Measurements from ENCODE around the gene EXOC3. TPM values are rescaled to one million over a fixed set of nuclear protein-coding genes. Genes with fewer than 3 reads are reported as not detected.

Gene EXOC3
- total and polyA plus RNA-seq, 2 of the 8 experiments (the other 6 are each of a cell fraction or from before 2014, with no cell fraction given): 14.4 to 30.0 TPM

GRCh38 chr5:448061-448765, 5.2 kb downstream of the EXOC3 start:
- no peak for TF ChIP-seq SUZ12 (IDR thresholded peaks at IDR 0.05; ENCODE audit: low read length)
- no peak for TF ChIP-seq SIRT6 (IDR thresholded peaks at IDR 0.05; ENCODE audit: low read length)
- TF ChIP-seq BRCA1 (IDR thresholded peaks at IDR 0.05; ENCODE audit: low read depth, low read length): no peak
- TF ChIP-seq SAP30 (IDR thresholded peaks at IDR 0.05; ENCODE audit: insufficient read depth, insufficient replicate concordance, low read length): no peak
- no peak for TF ChIP-seq JUN (IDR thresholded peaks at IDR 0.05; ENCODE audit: low read depth, low read length)
- TF ChIP-seq CREB1 (IDR thresholded peaks at IDR 0.05): no peak
- no peak for TF ChIP-seq TBP (IDR thresholded peaks at IDR 0.05; ENCODE audit: low read depth, low read length)
- TF ChIP-seq TAF7 (optimal IDR thresholded peaks at IDR 0.05; ENCODE audit: borderline replicate concordance, low read depth, low read length): no peak
- no peak for TF ChIP-seq EZH2 (IDR thresholded peaks at IDR 0.05; ENCODE audit: low read depth, low read length, severe bottlenecking)
- TF ChIP-seq SP4 (IDR thresholded peaks at IDR 0.05; ENCODE audit: low read length): no peak
- no peak for TF ChIP-seq POU5F1 (IDR thresholded peaks at IDR 0.05; ENCODE audit: low read depth, low read length)
- no peak for TF ChIP-seq RNF2 (IDR thresholded peaks at IDR 0.05; ENCODE audit: borderline replicate concordance, low read depth, low read length, missing control alignments, poor library complexity, severe bottlenecking)
- Histone ChIP-seq H3K4ac (replicated peaks; ENCODE audit: insufficient read length, low read depth, low read length) (no peak overlapping the region), H4K91ac (replicated peaks; ENCODE audit: insufficient read length, low read length) (no peak overlapping the region), H2BK5ac (ENCODE audit: low read depth, low read length) (no peak overlapping the region), H3K9me3 (ENCODE audit: insufficient read depth in 2 of 2, low read depth in 1 of 2, low read length in 1 of 2) (peaks cover 0 to 6% of the 10 kb centered on the region in 2 experiments; a peak in 2 of 4 replicates), H3K27ac (ENCODE audit: low read depth, low read length) (no peak overlapping the region), H2BK20ac (ENCODE audit: low read length) (no peak overlapping the region), H2BK12ac (ENCODE audit: low read depth, low read length) (no peak overlapping the region), H4K8ac (ENCODE audit: extremely low read depth, insufficient read depth, low read length) (no peak overlapping the region), H3K23me2 (ENCODE audit: low read depth, low read length) (peaks cover 6% of the 10 kb centered on the region; the same call in 1 of the 2 replicates), H3K18ac (ENCODE audit: extremely low read depth, low read length) (no peak overlapping the region), H3K79me1 (ENCODE audit: low read depth, low read length) (peaks cover 9% of the 10 kb centered on the region; the same call in 1 of the 2 replicates), H2BK15ac (ENCODE audit: low read length) (no peak overlapping the region), H2BK120ac (replicated peaks; ENCODE audit: low read depth, low read length) (no peak overlapping the region), H2AFZ (ENCODE audit: low read length) (no peak overlapping the region), H3K4me1 (replicated peaks in 1 of 4; ENCODE audit: control insufficient read depth in 3 of 4, insufficient read depth in 4 of 4, low read length in 3 of 4) (peaks cover 0 to 8% (median 5%) of the 10 kb centered on the region in 4 experiments; a peak in 5 of 7 replicates), H4K20me1 (replicated peaks in 1 of 2; ENCODE audit: control insufficient read depth in 1 of 2, insufficient read depth in 2 of 2, low read length in 2 of 2) (peaks cover 2 to 13% of the 10 kb centered on the region in 2 experiments), H3K27me3 (replicated peaks in 1 of 4; ENCODE audit: control insufficient read depth in 3 of 4, extremely low read depth in 1 of 4, insufficient read depth in 3 of 4, low read length in 3 of 4) (peaks cover 0 to 4% (median 0%) of the 10 kb centered on the region in 4 experiments; a peak in 2 of 7 replicates), H3K9ac (replicated peaks in 1 of 4; ENCODE audit: extremely low read depth in 1 of 4, low read depth in 3 of 4, low read length in 3 of 4) (no peak overlapping the region), H3K56ac (replicated peaks; ENCODE audit: insufficient read length, low read depth, low read length) (no peak overlapping the region), H2AK5ac (ENCODE audit: low read depth, low read length) (no peak overlapping the region), H3K36me3 (ENCODE audit: control insufficient read depth in 2 of 4, insufficient read depth in 4 of 4, low read length in 3 of 4) (peaks cover 15 to 45% (median 24%) of the 10 kb centered on the region in 4 experiments), H3K23ac (ENCODE audit: insufficient read length) (no peak overlapping the region), H3K4me3 (ENCODE audit: extremely low read depth in 1 of 4, insufficient read depth in 2 of 4, low read depth in 3 of 4, low read length in 4 of 4) (no peak overlapping the region), H3K14ac (ENCODE audit: insufficient read length) (no peak overlapping the region), H3K4me2 (ENCODE audit: insufficient read depth in 1 of 2, low read depth in 2 of 2, low read length in 2 of 2) (no peak overlapping the region), H4K5ac (ENCODE audit: insufficient read length, low read depth, low read length) (no peak overlapping the region), H3K79me2 (ENCODE audit: control insufficient read depth in 1 of 2, insufficient read depth in 2 of 2, low read length in 2 of 2) (peaks cover 0 to 7% of the 10 kb centered on the region in 2 experiments; a peak in 1 of 4 replicates)
- ChIA-PET POLR2A (ENCODE audit: partially characterized antibody) (interaction anchor here (1.3 to 1.9 kb wide), 3 partner anchors 15 to 25 kb away, joined by 3 to 6 read pairs (median 5); no protein-coding TSS in a partner anchor), CTCF (ENCODE audit: partially characterized antibody) (interaction anchor here (0.6 to 3.0 kb wide), 15 partner anchors 9 to 174 kb away, joined by 3 to 12 read pairs (median 3); no protein-coding TSS in a partner anchor)
- DNase-seq (ENCODE audit: low read depth in 1 of 2, low spot score in 2 of 2): no peak
- FAIRE-seq: no peak
- WGBS, 2 experiments (ENCODE audit: extremely low coverage in 1 of 2, insufficient coverage in 1 of 2, insufficient read length in 1 of 2, insufficient replicate concordance in 2 of 2, low coverage in 1 of 2, low lambda C conversion rate in 2 of 2, missing lambda C conversion rate in 1 of 2): 91% methylated on average over 21 of the region's 21 CpGs; no CpG with 5 or more reads in 1 of the 2 experiments
